T-helper 1 cell treated with Interleukin-12 subunit alpha and Interleukin-12 subunit beta and Interleukin-4 antibody, amounts not matched to agents 30 μg/mL and 1 μg/mL, for 36 hours (primary cell): ENCODE data around the gene LPAR3.
"Not testable (repeated sequence)": the region's sequence is repeated elsewhere in the genome, so short reads cannot be mapped to it uniquely, and the experiment has no call there.

ENCODE experiments used
- H3K27ac Mint-ChIP-seq: one replicate; pipeline ENCODE4 v1.8.0; 2021; ENCODE audit warnings: mild to moderate bottlenecking, mixed read lengths
- H3K27me3 Mint-ChIP-seq: one replicate; pipeline ENCODE4 v1.8.0; 2021; ENCODE audit warnings: low read depth, mixed read lengths
- H3K36me3 Mint-ChIP-seq: one replicate; pipeline ENCODE4 v1.8.0; 2021; ENCODE audit warnings: low read depth, mixed read lengths
- H3K4me1 Mint-ChIP-seq: one replicate; pipeline ENCODE4 v1.8.0; 2021; ENCODE audit warnings: low read depth, mixed read lengths
- H3K4me3 Mint-ChIP-seq: one replicate; pipeline ENCODE4 v1.8.0; 2021; ENCODE audit warnings: mild to moderate bottlenecking, moderate library complexity, mixed read lengths
- H3K9me3 Mint-ChIP-seq: one replicate; pipeline ENCODE4 v1.8.0; 2021; ENCODE audit warnings: mixed read lengths

Gene LPAR3

DNA sequence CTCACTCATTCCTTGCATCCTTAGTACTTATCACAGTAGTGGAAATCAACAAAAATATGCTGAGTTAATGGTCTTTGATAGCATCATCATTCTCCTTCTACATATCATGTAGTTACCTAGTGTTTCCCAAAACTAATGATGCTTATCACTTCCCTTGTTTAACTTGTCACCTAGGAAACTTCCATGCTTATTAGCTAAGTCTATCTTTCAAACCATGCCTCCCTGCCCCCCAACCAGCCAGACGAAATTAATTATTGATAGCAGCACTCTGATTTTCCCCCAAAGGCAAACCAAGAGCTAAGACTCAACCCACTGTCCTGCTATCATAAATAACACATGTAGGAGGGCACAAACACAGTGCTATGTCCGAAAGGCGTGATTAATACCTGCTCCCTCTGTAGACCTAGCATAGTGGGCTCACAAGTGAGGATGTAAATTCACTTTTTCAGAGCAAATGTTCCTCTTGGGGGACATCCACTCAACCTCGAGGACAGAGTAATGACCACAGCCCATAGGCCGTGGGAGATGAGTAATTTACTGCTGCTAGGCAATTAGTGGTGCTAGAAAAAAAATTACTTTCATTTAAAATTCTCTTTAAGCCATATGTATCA lies 25.8 kb upstream of the LPAR3 start:
- Mint-ChIP-seq H3K4me1 (no peaks in the 10 kb centered on the region), H3K4me3 (no peak overlapping the region), H3K27me3 (peaks cover 5% of the 10 kb centered on the region), H3K27ac (no peak overlapping the region), H3K36me3 (no peaks in the 10 kb centered on the region), H3K9me3 (no peaks in the 10 kb centered on the region)

DNA sequence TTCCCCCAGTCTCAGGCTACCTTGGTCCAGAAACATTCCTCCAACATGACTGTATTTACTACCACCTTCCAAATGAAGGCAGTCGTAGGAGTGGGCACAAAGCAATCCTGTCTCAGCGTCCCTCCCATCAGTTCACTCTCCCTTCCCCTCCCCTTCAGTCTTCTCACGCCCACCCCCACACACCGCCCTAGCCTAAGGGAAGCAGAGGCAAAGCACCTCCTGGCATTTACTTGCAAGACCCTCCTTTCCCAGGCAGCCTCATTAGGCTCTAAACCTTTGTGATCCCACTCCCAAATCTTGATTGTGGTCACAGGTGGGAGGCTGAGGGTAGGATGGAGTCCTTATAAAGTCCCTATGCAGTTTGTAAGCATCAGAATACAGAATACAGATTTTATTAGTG lies 23.9 kb upstream of the LPAR3 start:
- Mint-ChIP-seq H3K27me3 (peaks cover 19% of the 10 kb centered on the region), H3K36me3 (no peaks in the 10 kb centered on the region), H3K27ac (no peak overlapping the region), H3K9me3 (no peaks in the 10 kb centered on the region), H3K4me3 (no peak overlapping the region), H3K4me1 (no peaks in the 10 kb centered on the region)

GRCh38 chr1:84913555-84913892 lies 20.5 kb upstream of the LPAR3 start:
- H3K9me3 Mint-ChIP-seq: no peaks in the 10 kb centered on the region
- no peak overlapping the region for H3K4me3 Mint-ChIP-seq
- no peaks in the 10 kb centered on the region for H3K36me3 Mint-ChIP-seq
- H3K4me1 Mint-ChIP-seq: no peaks in the 10 kb centered on the region
- H3K27me3 Mint-ChIP-seq: peaks cover 42% of the 10 kb centered on the region
- H3K27ac Mint-ChIP-seq: no peak overlapping the region

DNA sequence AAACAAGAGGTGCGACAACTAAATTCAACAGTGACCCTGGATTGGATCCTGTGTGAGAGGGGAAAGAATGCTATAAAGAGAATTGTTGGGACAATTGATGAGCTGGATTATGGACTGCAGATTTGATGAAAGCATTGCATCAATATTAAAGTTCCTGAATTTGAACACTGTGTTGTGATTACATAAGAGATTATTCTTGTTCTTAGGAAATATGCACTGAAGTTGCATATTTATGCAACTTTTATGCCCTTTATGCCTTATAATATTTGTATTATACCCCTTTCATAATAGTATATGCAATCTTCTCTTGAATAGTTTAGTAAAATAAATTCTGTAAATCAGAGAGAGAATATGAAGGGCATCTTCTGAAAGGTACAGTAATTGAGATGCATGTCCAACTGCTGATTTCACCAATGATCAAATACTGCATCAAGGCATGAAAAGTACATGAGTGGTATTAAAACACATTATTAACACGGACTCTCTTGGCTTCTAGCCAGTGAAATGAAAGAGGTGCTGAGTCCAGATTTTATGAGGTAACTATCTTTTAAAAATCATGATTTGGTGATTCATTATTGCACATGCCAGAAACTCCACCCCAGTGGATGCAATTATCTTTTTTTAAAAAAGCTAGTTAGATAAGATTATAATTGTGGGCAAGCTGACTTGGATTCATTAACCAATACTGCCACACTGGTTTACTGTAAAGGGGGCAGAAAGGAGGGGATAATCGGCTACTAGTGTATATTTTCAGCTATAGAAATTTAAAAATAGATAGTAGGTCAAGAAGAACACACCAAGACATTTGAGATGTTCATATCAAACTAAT lies 19.9 kb upstream of the LPAR3 start:
- H3K36me3 Mint-ChIP-seq: no peaks in the 10 kb centered on the region
- no peak overlapping the region for H3K27ac Mint-ChIP-seq
- no peak overlapping the region for H3K4me3 Mint-ChIP-seq
- H3K4me1 Mint-ChIP-seq: no peaks in the 10 kb centered on the region
- no peaks in the 10 kb centered on the region for H3K9me3 Mint-ChIP-seq
- peaks cover 41% of the 10 kb centered on the region for H3K27me3 Mint-ChIP-seq

DNA sequence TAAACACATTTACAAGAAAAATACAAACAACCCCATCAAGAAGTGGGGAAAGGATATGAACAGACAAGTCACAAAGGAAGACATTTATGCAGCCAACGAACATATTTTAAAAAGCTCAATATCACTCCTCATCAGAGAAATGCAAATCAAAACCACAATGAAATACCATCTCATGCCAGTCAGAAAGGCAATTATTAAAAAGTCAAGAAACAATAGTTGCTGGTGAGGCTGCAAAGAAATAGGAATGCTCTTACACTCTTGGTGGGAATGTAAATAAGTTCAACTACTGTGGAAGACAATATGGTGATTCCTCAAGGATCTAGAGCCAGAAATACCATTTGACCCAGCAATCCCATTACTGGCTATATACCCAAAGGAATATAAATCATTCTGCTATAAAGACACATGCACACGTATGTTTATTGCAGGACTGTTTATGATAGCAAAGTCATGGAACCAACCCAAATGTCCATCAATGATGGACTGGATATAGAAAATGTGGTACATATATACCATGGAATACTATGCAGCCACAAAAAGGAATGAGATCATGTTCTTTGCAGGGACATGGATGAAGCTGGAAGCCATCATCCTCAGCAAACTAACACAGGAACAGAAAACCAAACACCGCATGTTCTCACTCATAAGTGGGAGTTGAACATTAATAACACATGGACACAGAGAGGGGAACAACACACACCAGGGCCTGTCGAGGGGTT lies 15.9 kb upstream of the LPAR3 start:
- H3K4me1 Mint-ChIP-seq, H3K27ac Mint-ChIP-seq, H3K9me3 Mint-ChIP-seq, H3K4me3 Mint-ChIP-seq, H3K36me3 Mint-ChIP-seq: not testable (repeated sequence)
- H3K27me3 Mint-ChIP-seq: peaks cover 56% of the 10 kb centered on the region

DNA sequence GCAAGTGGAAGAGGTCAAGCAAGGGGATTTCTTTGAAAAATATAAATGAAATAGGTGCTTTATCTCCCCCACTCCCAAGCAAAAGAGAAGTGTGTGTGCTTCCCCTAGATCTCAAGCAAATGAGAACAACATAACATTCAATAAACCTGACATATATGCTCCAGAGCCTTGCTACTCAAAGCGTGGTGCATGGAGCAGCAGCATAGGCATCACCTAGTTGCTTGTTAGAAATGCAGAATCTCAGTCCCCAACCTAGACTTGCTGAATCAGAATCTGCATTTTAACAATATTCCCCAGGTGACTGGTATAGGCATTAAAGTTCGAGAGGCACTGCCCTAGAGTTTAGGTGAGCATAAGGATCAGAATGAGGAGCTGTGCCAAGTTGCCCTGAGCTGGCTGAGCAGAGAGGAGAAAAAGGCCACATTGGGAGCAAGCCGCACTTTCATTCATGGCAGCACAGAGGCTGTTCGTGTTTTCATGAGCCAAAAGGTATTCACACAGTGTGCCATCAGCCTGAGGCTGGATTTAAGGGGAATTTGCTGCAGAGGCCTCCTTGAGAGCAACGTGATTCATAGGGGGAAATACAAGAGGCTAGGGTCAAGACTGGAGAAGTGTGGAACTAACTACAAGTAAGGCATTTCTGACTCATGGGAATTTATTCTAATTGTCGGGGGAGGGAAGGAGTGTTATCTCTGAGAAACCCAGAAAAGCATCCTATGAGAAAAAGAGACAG lies 14.3 kb upstream of the LPAR3 start:
- Mint-ChIP-seq H3K4me1 (no peaks in the 10 kb centered on the region), H3K36me3 (peaks cover under 1% of the 10 kb centered on the region), H3K9me3 (peaks cover 2% of the 10 kb centered on the region), H3K4me3 (no peak overlapping the region), H3K27ac (no peak overlapping the region), H3K27me3 (peaks cover 45% of the 10 kb centered on the region)

GRCh38 chr1:84902727-84903126 lies 9.7 kb upstream of the LPAR3 start:
- H3K4me3 Mint-ChIP-seq, H3K36me3 Mint-ChIP-seq, H3K27ac Mint-ChIP-seq, H3K4me1 Mint-ChIP-seq, H3K9me3 Mint-ChIP-seq: not testable (repeated sequence)
- H3K27me3 Mint-ChIP-seq: peaks cover 31% of the 10 kb centered on the region

DNA sequence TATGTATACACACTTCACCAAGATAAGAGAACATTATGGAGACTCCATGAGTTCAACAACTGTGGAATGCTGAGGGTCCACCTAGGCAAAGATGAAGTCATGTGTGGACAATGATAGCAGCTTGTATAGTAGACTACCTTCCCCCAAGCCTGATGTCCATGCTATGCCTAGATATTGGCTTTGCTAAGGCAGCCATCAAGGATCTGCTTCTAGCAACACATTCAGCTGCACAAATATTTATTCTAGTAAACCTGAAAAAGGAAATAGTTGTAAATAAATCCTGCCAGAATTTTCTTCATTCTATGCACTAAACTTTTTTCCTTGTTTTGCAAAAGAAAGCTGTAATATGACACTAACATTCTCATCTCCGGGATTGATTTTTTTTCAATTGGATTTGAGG lies 7.0 kb upstream of the LPAR3 start:
- H3K4me3 Mint-ChIP-seq: no peak overlapping the region

DNA sequence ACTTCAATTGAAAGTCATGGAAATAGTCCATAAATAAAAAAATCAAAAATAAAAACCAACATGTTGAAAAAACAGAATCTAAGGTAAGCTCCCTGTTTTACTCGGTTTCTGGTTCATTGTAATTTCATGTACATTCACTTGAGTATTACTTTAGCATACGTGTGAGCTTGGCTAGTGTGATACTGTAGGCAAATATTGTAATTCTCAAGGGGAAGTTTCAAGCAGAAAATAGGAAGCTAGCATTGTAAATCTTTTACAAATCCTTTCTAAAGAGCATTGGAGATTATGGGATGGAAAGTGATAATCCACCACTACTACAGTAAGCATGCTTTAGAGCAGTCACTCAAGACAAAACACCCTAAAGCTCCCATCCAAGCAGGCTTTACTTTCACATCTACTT lies 3.3 kb upstream of the LPAR3 start:
- no peaks in the 10 kb centered on the region for H3K36me3 Mint-ChIP-seq
- H3K9me3 Mint-ChIP-seq: no peaks in the 10 kb centered on the region
- H3K4me3 Mint-ChIP-seq: no peak overlapping the region
- no peak overlapping the region for H3K27ac Mint-ChIP-seq
- peaks cover 47% of the 10 kb centered on the region for H3K27me3 Mint-ChIP-seq
- H3K4me1 Mint-ChIP-seq: peaks cover 22% of the 10 kb centered on the region

More for the DNA sequence above, 7.0 kb upstream of the LPAR3 start:
- peaks cover 3% of the 10 kb centered on the region for H3K36me3 Mint-ChIP-seq
- H3K27ac Mint-ChIP-seq: no peak overlapping the region
- H3K9me3 Mint-ChIP-seq: peaks cover 5% of the 10 kb centered on the region
- peaks cover 28% of the 10 kb centered on the region for H3K27me3 Mint-ChIP-seq
- H3K4me1 Mint-ChIP-seq: peaks cover 5% of the 10 kb centered on the region

- Mint-ChIP-seq H3K27me3 (peaks cover 37% of the 10 kb centered on the region), H3K36me3 (no peaks in the 10 kb centered on the region), H3K4me1 (peaks cover 31% of the 10 kb centered on the region), H3K9me3 (no peaks in the 10 kb centered on the region), H3K4me3 (no peak overlapping the region), H3K27ac (no peak overlapping the region)
These were observed 2.4 kb downstream of the LPAR3 start for GRCh38 chr1:84890566-84890965.

GRCh38 chr1:84889437-84889836 lies 3.6 kb downstream of the LPAR3 start:
- H3K27ac Mint-ChIP-seq: no peak overlapping the region
- no peak overlapping the region for H3K4me3 Mint-ChIP-seq
- no peaks in the 10 kb centered on the region for H3K36me3 Mint-ChIP-seq
- H3K9me3 Mint-ChIP-seq: no peaks in the 10 kb centered on the region
- peaks cover 29% of the 10 kb centered on the region for H3K4me1 Mint-ChIP-seq
- peaks cover 35% of the 10 kb centered on the region for H3K27me3 Mint-ChIP-seq

- peak overlapping the region; percentile 43 for H3K27ac Mint-ChIP-seq
- no peaks in the 10 kb centered on the region for H3K9me3 Mint-ChIP-seq
These were observed 4.3 kb downstream of the LPAR3 start for GRCh38 chr1:84888753-84889152.

DNA sequence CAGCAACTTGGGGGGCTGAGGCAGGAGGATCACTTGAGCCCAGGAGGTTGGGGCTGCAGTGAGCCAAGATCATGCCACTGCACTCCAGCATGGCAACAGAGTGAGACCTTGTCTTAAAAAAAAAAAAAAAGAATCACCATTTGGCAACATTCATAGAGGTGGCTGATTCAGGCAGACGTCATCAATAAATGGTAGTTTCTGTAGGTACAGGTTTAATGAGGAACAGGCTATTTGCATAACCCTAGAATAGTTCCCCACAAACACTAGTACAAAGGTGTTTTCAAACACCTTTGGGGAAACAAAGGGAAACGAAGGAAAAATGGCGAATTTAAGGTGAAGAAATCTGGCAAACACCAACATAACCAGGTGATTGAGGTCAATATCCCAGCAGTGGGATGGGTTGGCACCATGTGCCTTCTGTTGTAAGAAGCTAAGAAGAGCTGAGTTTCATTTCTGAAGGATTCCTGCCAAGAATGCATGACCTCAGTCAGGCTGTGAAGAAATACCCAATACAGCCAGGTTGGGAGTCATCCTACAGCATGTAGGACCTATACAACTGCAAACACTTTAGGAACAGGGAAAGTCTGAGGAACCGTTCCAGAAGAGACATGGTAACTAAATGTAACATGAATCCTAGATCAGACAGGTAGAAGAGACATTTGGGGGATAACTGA lies 5.6 kb downstream of the LPAR3 start:
- Mint-ChIP-seq H3K27me3 (peaks cover 26% of the 10 kb centered on the region), H3K27ac (no peak overlapping the region), H3K36me3 (no peaks in the 10 kb centered on the region), H3K9me3 (no peaks in the 10 kb centered on the region), H3K4me3 (no peak overlapping the region), H3K4me1 (peaks cover 19% of the 10 kb centered on the region)

More at GRCh38 chr1:84888753-84889152, 4.3 kb downstream of the LPAR3 start:
- Mint-ChIP-seq H3K4me3 (peak overlapping the region; percentile 65), H3K36me3 (no peaks in the 10 kb centered on the region), H3K27me3 (peaks cover 34% of the 10 kb centered on the region), H3K4me1 (peaks cover 25% of the 10 kb centered on the region)

DNA sequence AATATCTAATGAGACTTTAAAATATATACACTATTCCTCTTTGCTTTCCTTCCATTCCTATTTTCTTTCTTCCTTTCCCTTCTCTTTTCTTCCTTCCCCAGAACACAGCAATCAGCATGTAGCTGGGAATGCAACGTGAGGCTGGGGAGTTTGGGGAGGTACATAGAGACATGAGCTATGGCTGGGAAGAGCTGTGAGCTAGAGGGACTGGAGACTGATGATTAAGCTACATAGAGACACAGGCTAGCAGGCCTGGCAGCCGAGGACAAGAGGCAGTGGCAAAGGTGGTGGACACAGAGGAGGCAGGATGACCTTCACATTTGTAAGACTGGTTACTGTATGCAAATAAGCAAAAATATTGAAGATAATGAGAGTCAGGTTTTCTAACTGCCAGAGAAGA lies 7.5 kb downstream of the LPAR3 start:
- H3K27me3 Mint-ChIP-seq: peaks cover 22% of the 10 kb centered on the region
- peaks cover 13% of the 10 kb centered on the region for H3K4me1 Mint-ChIP-seq
- peaks cover 6% of the 10 kb centered on the region for H3K36me3 Mint-ChIP-seq
- peaks cover 8% of the 10 kb centered on the region for H3K9me3 Mint-ChIP-seq
- H3K4me3 Mint-ChIP-seq: no peak overlapping the region
- H3K27ac Mint-ChIP-seq: no peak overlapping the region
